Activated naive CD8-positive, alpha-beta T cell treated with anti-CD3 and anti-CD28 coated beads, Interleukin-2, amount 50 U/mL, for 16 hours (primary cell): ENCODE results near the gene MIPOL1.
"Not testable (repeated sequence)": the region's sequence is repeated elsewhere in the genome, so short reads cannot be mapped to it uniquely, and the experiment has no call there.

Experiments
- DNase-seq: peaks from one replicate; pipeline ENCODE4 v3.0.0-alpha.2; 2020; ENCODE audit warnings: low read depth, low spot score

MIPOL1 gene

GRCh38 chr14:37285220-37285619 lies 87.5 kb downstream of the MIPOL1 start:
- no peak for DNase-seq

GRCh38 chr14:37289688-37290087 lies 92.0 kb downstream of the MIPOL1 start:
- no peak for DNase-seq

GRCh38 chr14:37295262-37295661 lies 97.5 kb downstream of the MIPOL1 start:
- DNase-seq: not testable (repeated sequence)

- DNase-seq: no peak
Observed at GRCh38 chr14:37311252-37311651, 113.5 kb downstream of the MIPOL1 start.

- DNase-seq: no peak
Observed at GRCh38 chr14:37318938-37319337, 121.2 kb downstream of the MIPOL1 start.

- DNase-seq: no peak
Observed at GRCh38 chr14:37320106-37320505, 122.4 kb downstream of the MIPOL1 start.

GRCh38 chr14:37325332-37325731 lies 127.6 kb downstream of the MIPOL1 start:
- DNase-seq: no peak

- no peak for DNase-seq
Observed at GRCh38 chr14:37326434-37326833, 128.7 kb downstream of the MIPOL1 start.

- DNase-seq: not testable (repeated sequence)
Observed at GRCh38 chr14:37327933-37328332, 130.2 kb downstream of the MIPOL1 start.

- no peak for DNase-seq
Observed at GRCh38 chr14:37328673-37329072, 130.9 kb downstream of the MIPOL1 start.

- DNase-seq: no peak
Observed at GRCh38 chr14:37329189-37330001, 131.7 kb downstream of the MIPOL1 start.

GRCh38 chr14:37330910-37331309 lies 133.2 kb downstream of the MIPOL1 start:
- no peak for DNase-seq

- DNase-seq: no peak
Observed at GRCh38 chr14:37340353-37340752, 142.6 kb downstream of the MIPOL1 start.

- DNase-seq: no peak
Observed at GRCh38 chr14:37343307-37344094, 145.8 kb downstream of the MIPOL1 start.

GRCh38 chr14:37363661-37364060 lies 165.9 kb downstream of the MIPOL1 start:
- DNase-seq: no peak

- DNase-seq: no peak
Observed at GRCh38 chr14:37369425-37369824, 171.7 kb downstream of the MIPOL1 start.

GRCh38 chr14:37375566-37375965 lies 177.8 kb downstream of the MIPOL1 start:
- DNase-seq: no peak

- DNase-seq: no peak
Observed at GRCh38 chr14:37376944-37377609, 179.3 kb downstream of the MIPOL1 start.

GRCh38 chr14:37384870-37385596 lies 187.3 kb downstream of the MIPOL1 start:
- no peak for DNase-seq

- not testable (repeated sequence) for DNase-seq
Observed at GRCh38 chr14:37397157-37397940, 199.6 kb downstream of the MIPOL1 start.

GRCh38 chr14:37397941-37398215 lies 200.1 kb downstream of the MIPOL1 start:
- no peak for DNase-seq
